B cell (primary cell): Measurements from ENCODE around the gene OR5D18. TPM values are rescaled to one million over a fixed set of nuclear protein-coding genes. Genes with fewer than 3 reads are reported as not detected.

Source experiments
- ATAC-seq: fragments of 200-7000 bp; cut with Tn5 transposase; one replicate; pipeline ENCODE4 v1.10.0; 2021; ENCODE audit warnings: low read depth, mild to moderate bottlenecking, moderate number of reproducible peaks, moderate library complexity
- CTCF ChIA-PET: fragments of 350-600 bp; sonication (Branson Sonifier 250); formaldehyde crosslinking; loops from one replicate; lab custom pipeline; 2021; ENCODE audit warnings: antibody characterized with exemption, inconsistent platforms; lab: Charles Lee
- POLR2A ChIA-PET: fragments of 350-600 bp; sonication (Branson Sonifier 250); formaldehyde crosslinking; loops from one replicate; lab custom pipeline; 2021; ENCODE audit warnings: antibody characterized with exemption; lab: Charles Lee
- DNase-seq: peaks from one replicate; pipeline ENCODE4 v3.0.0; 2013
- H2AFZ ChIP-seq: 2 replicates; pipeline ENCODE4 v1.6.1; 2012; ENCODE audit warnings: mild to moderate bottlenecking, low read depth, low read length; ENCODE audit not compliant: insufficient read depth, poor library complexity, severe bottlenecking
- H3K27ac ChIP-seq, 2 donors: 1 replicate in 1 of 2; 2 replicates in 1 of 2; pipeline ENCODE4 v1.5.1; 2012 to 2013; ENCODE audit warnings: low read length in 2 of 2, mild to moderate bottlenecking in 2 of 2, moderate library complexity in 1 of 2
- H3K27me3 ChIP-seq, 4 experiments: fragments of 200-600 bp in 1 of 4; sonication (generic) in 1 of 4; replicated peaks in 1 of 4; 1 replicate in 2 of 4; 2 replicates in 2 of 4; pipeline versions ENCODE4 v1.6.1 to v1.7.0; 2013 to 2016; ENCODE audit warnings: low read length in 3 of 4, mild to moderate bottlenecking in 2 of 4, mixed read lengths in 1 of 4, moderate library complexity in 1 of 4; ENCODE audit not compliant: insufficient read depth in 4 of 4, control insufficient read depth in 3 of 4; ENCODE audit errors: control extremely low read depth in 1 of 4
- H3K36me3 ChIP-seq, 2 experiments: replicated peaks in 1 of 2; 1 replicate in 1 of 2; 2 replicates in 1 of 2; pipeline versions ENCODE4 v1.6.1 to v1.7.1; 2013; ENCODE audit warnings: low read length in 1 of 2; ENCODE audit not compliant: insufficient read depth in 2 of 2, control insufficient read depth in 1 of 2; ENCODE audit errors: control extremely low read depth in 1 of 2, extremely low read depth in 1 of 2
- H3K4me1 ChIP-seq, 2 donors: fragments of 200-600 bp in 1 of 2; sonication (generic) in 1 of 2; 1 replicate in 1 of 2; 2 replicates in 1 of 2; pipeline versions ENCODE4 v1.5.1 to v1.6.1; 2013 to 2017; ENCODE audit warnings: low read length in 2 of 2; ENCODE audit not compliant: control insufficient read depth in 2 of 2, insufficient read depth in 2 of 2
- H3K4me2 ChIP-seq: replicated peaks from 2 replicates; pipeline ENCODE3; 2012; ENCODE audit warnings: mild to moderate bottlenecking, low read depth, low read length; ENCODE audit not compliant: poor library complexity, severe bottlenecking
- H3K4me3 ChIP-seq, 5 experiments: fragments of 200-600 bp in 1 of 5; sonication (generic) in 1 of 5; 1 replicate in 3 of 5; 2 replicates in 2 of 5; pipeline versions ENCODE4 v1.5.1 to v1.7.0; 2011 to 2016; ENCODE audit warnings: low read length in 4 of 5, mild to moderate bottlenecking in 4 of 5, low read depth in 2 of 5, control low read depth in 1 of 5, moderate library complexity in 1 of 5; ENCODE audit not compliant: insufficient read depth in 1 of 5; ENCODE audit errors: control extremely low read depth in 1 of 5, extremely low read depth in 1 of 5
- H3K79me2 ChIP-seq: fragments of 200-600 bp; sonication (generic); one replicate; pipeline ENCODE4 v1.6.0; 2016; ENCODE audit warnings: low read length; ENCODE audit not compliant: control insufficient read depth, insufficient read depth
- H3K9ac ChIP-seq: fragments of 200-600 bp; sonication (generic); 2 replicates; pipeline ENCODE4 v1.6.1; 2017; ENCODE audit warnings: mild to moderate bottlenecking, low read length, moderate library complexity
- H3K9me3 ChIP-seq, 3 donors: one replicate each; pipeline versions ENCODE4 v1.6.1 to v1.7.1; 2013; ENCODE audit warnings: low read length in 2 of 3; ENCODE audit not compliant: control insufficient read depth in 2 of 3, insufficient read depth in 1 of 3; ENCODE audit errors: control extremely low read depth in 1 of 3
- H4K20me1 ChIP-seq: 2 replicates; pipeline ENCODE4 v1.6.0; 2012; ENCODE audit warnings: mild to moderate bottlenecking, low read length; ENCODE audit not compliant: insufficient read depth, control insufficient read depth, poor library complexity, severe bottlenecking
- H3K27ac Mint-ChIP-seq: one replicate; pipeline ENCODE4 v1.8.0; 2021; ENCODE audit warnings: mixed read lengths
- H3K27me3 Mint-ChIP-seq: one replicate; pipeline ENCODE4 v1.8.0; 2021; ENCODE audit warnings: mixed read lengths
- H3K4me1 Mint-ChIP-seq: one replicate; pipeline ENCODE4 v1.8.0; 2021; ENCODE audit warnings: mixed read lengths
- H3K4me3 Mint-ChIP-seq: one replicate; pipeline ENCODE4 v1.8.0; 2021; ENCODE audit warnings: mixed read lengths
- H3K9me3 Mint-ChIP-seq: one replicate; pipeline ENCODE4 v1.8.0; 2022; ENCODE audit warnings: mixed read lengths; ENCODE audit not compliant: insufficient read depth
- EZH2 ChIP-seq: IDR thresholded peaks from 2 replicates; pipeline ENCODE4 v1.6.1; 2012; ENCODE audit warnings: borderline replicate concordance, low read depth, mild to moderate bottlenecking, moderate library complexity, low read length; ENCODE audit not compliant: insufficient read depth, poor library complexity, severe bottlenecking
- WGBS: methylation state at CpG from one replicate; pipeline ENCODE4 v1.1.5; 2013; ENCODE audit warnings: missing lambda C conversion rate; ENCODE audit not compliant: insufficient coverage; 5-methylcytosine and 5-hydroxymethylcytosine counted together
- intact Hi-C: fragments of 100-400 bp; cut with micrococcal nuclease; formaldehyde crosslinking; loops from one replicate; pipeline ENCODE4 v1.10.0; 2022
- polyA plus RNA-seq: library from polyadenylated mRNA; depleted of rRNA; stranded (reverse); fragments of >200 nt; gene quantifications from 2 replicates; pipeline ENCODE4 v1.2.3, GENCODE V29; 2012
- total RNA-seq, 2 donors: library from RNA; stranded (reverse); fragments of 120-200 nt in 1 of 2; gene quantifications; 1 replicate in 1 of 2; 2 replicates in 1 of 2; pipeline versions ENCODE4 v1.2.3 to v1.2.4, GENCODE V29; 2013 to 2022
- TF ChIP-seq, protein P1 (sequence below): fragments of 200-600 bp; IDR thresholded peaks from one replicate; pipeline ENCODE4 v1.8.0; 2022; ENCODE audit warnings: antibody characterized with exemption, mild to moderate bottlenecking

OR5D18 gene
- total and polyA plus RNA-seq, 2 donors (not counting 1 experiment from before 2014, with no cell fraction given), result not detected

DNA sequence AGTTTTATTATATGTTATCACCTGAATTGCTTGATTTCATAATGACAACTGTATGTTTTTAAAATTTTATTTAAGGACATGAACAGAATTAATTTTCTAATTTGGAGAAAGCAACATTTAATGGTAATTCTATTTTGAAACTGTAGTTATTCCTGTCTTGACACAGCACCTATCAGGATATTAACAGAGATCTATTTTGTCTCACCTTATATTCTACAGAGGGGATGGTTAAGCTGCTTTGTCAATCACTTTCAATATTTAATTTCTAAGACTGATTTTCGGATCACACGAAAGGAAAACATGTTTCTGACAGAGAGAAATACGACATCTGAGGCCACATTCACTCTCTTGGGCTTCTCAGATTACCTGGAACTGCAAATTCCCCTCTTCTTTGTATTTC, 19.0 kb downstream of the OR5D18 start, which contains the start of gene OR5D16:
OR5D16 (plus strand) TSS at position 301 of the 400 bp plus-strand sequence; CDS start at position 301, 0 bp downstream.
- no peak within 1 kb of the TSS for H2AFZ ChIP-seq
- peaks cover 2% of the 10 kb centered on the region for H3K9me3 Mint-ChIP-seq
- no peak within 1 kb of the TSS for H3K4me3 Mint-ChIP-seq
- no CpG with 5 or more reads among the region's 3 CpGs for WGBS
- no peaks in the 10 kb centered on the region for H3K9me3 ChIP-seq
- TF ChIP-seq, protein P1, sequence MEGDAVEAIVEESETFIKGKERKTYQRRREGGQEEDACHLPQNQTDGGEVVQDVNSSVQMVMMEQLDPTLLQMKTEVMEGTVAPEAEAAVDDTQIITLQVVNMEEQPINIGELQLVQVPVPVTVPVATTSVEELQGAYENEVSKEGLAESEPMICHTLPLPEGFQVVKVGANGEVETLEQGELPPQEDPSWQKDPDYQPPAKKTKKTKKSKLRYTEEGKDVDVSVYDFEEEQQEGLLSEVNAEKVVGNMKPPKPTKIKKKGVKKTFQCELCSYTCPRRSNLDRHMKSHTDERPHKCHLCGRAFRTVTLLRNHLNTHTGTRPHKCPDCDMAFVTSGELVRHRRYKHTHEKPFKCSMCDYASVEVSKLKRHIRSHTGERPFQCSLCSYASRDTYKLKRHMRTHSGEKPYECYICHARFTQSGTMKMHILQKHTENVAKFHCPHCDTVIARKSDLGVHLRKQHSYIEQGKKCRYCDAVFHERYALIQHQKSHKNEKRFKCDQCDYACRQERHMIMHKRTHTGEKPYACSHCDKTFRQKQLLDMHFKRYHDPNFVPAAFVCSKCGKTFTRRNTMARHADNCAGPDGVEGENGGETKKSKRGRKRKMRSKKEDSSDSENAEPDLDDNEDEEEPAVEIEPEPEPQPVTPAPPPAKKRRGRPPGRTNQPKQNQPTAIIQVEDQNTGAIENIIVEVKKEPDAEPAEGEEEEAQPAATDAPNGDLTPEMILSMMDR, result no peak
- TF ChIP-seq EZH2, result no peak
- ChIA-PET POLR2A (no interaction called here), CTCF (no interaction called here)
- no peaks in the 10 kb centered on the region for H3K79me2 ChIP-seq
- no peaks in the 10 kb centered on the region for H4K20me1 ChIP-seq
- ATAC-seq (no peak), DNase-seq (no peak)
- no peak within 1 kb of the TSS for H3K9ac ChIP-seq
- H3K4me1 Mint-ChIP-seq, result no peaks in the 10 kb centered on the region
- no peaks in the 10 kb centered on the region for H3K4me1 ChIP-seq
- no peak within 1 kb of the TSS for H3K4me3 ChIP-seq
- no peaks in the 10 kb centered on the region for H3K36me3 ChIP-seq
- no peaks in the 10 kb centered on the region for H3K27me3 ChIP-seq
- no peak within 1 kb of the TSS for H3K27ac ChIP-seq
- no peak within 1 kb of the TSS for H3K27ac Mint-ChIP-seq
- intact Hi-C loops, result no loop called here
- no peak within 1 kb of the TSS for H3K4me2 ChIP-seq
- H3K27me3 Mint-ChIP-seq, result no peaks in the 10 kb centered on the region

DNA sequence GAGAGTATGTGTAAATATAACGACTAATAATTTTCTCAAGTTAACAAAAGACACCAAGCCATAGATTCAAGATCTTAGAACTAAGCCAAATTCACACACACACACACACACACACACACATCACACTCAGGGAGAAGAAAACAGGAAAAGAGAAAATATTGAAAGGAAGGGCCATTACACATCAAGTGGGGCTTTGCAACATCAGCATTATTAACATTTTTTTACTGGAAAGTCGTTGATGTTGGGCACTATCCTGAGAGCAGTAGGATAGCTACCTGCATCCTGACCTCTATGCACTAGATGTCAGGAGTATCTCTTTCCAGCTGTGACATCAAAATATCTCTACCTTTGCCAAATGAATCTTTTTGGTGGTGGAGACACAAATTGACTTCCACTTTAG, 28.0 kb downstream of the OR5D18 start:
- Histone ChIP-seq H3K27ac (no peak overlapping the region), H3K27me3 (no peaks in the 10 kb centered on the region), H3K36me3 (no peaks in the 10 kb centered on the region), H3K4me1 (no peaks in the 10 kb centered on the region), H3K9me3 (peaks cover 0 to 4% (median 1%) of the 10 kb centered on the region in 3 donors), H2AFZ (no peak overlapping the region), H4K20me1 (no peaks in the 10 kb centered on the region), H3K4me2 (no peak overlapping the region), H3K9ac (no peak overlapping the region), H3K4me3 (no peak overlapping the region), H3K79me2 (no peaks in the 10 kb centered on the region)
- no peak overlapping the region for H3K4me3 Mint-ChIP-seq
- no peaks in the 10 kb centered on the region for H3K4me1 Mint-ChIP-seq
- CTCF ChIA-PET, result no interaction called here
- no peak overlapping the region for H3K27ac Mint-ChIP-seq
- no peaks in the 10 kb centered on the region for H3K9me3 Mint-ChIP-seq
- DNase-seq (no peak), ATAC-seq (no peak)
- TF ChIP-seq, protein P1, result no peak
- TF ChIP-seq EZH2, result no peak
- no CpG with 5 or more reads among the region's 2 CpGs for WGBS
- intact Hi-C loops, result no loop called here
- no peaks in the 10 kb centered on the region for H3K27me3 Mint-ChIP-seq
- POLR2A ChIA-PET, result no interaction called here
